GM12878 (cell line): Measurements from ENCODE around the gene CLMP. TPM values are rescaled to one million over a fixed set of nuclear protein-coding genes. Genes with fewer than 3 reads are reported as not detected.

Source experiments
- ATAC-seq: fragments of 200-7000 bp; cut with Tn5 transposase; 3 replicates; pipeline ENCODE4 v1.9.1; 2020; ENCODE audit warnings: mild to moderate bottlenecking, moderate library complexity
- BruUV-seq: library from RNA; stranded (reverse); fragments of 400-500 nt; replicated peaks from 2 replicates; lab custom pipeline; 2021; lab: Mats Ljungman, UMichigan
- CTCF ChIA-PET: fragments of 300-600 bp; sonication (Branson Sonifier 250); formaldehyde crosslinking; extraction: SDS; loops from one replicate; lab custom pipeline; 2021; ENCODE audit warnings: inconsistent platforms; lab: Yijun Ruan, JAX
- POLR2A ChIA-PET: fragments of 350-600 bp; formaldehyde crosslinking; extraction: SDS; loops from one replicate; lab custom pipeline; 2021; ENCODE audit warnings: inconsistent platforms; lab: Charles Lee
- RAD21 ChIA-PET: fragments of 300-600 bp; sonication (Branson Sonifier 250); formaldehyde crosslinking; loops from one replicate; lab custom pipeline; 2023; ENCODE audit warnings: antibody characterized with exemption; ENCODE audit not compliant: unreplicated experiment; lab: Charles Lee
- SMC1A ChIA-PET: fragments of 300-600 bp; sonication (Branson Sonifier 250); formaldehyde crosslinking; loops from one replicate; lab custom pipeline; 2023; ENCODE audit not compliant: unreplicated experiment, uncharacterized antibody; lab: Charles Lee
- DNase-seq: peaks from one replicate; pipeline ENCODE4 v3.0.0-alpha.2; 2011; ENCODE audit warnings: low read depth, low spot score
- FAIRE-seq: peaks from 3 replicates; lab custom pipeline; 2011; peaks lifted over from hg19 to GRCh38; lab: Jason Lieb, UNC
- H2AFZ ChIP-seq: 2 replicates; pipeline ENCODE4 v1.6.0; 2011; ENCODE audit warnings: low read depth, low read length, control low read depth; ENCODE audit not compliant: control insufficient read depth
- H3K27ac ChIP-seq: 2 replicates; pipeline ENCODE4 v1.5.1; 2011; ENCODE audit warnings: control low read depth; ENCODE audit not compliant: control insufficient read depth, insufficient read depth
- H3K27me3 ChIP-seq, 2 experiments: replicated peaks in 1 of 2; 2 replicates each; pipeline versions ENCODE4 v1.6.0 to v1.6.1; 2011; ENCODE audit warnings: low read length in 1 of 2; ENCODE audit not compliant: control insufficient read depth in 2 of 2, insufficient read depth in 2 of 2
- H3K36me3 ChIP-seq, 2 experiments: 2 replicates each; pipeline ENCODE4 v1.5.1; 2011; ENCODE audit warnings: low read length in 1 of 2; ENCODE audit not compliant: control insufficient read depth in 2 of 2, insufficient read depth in 2 of 2
- H3K4me1 ChIP-seq: 2 replicates; pipeline ENCODE4 v1.6.1; 2011; ENCODE audit warnings: mild to moderate bottlenecking, low read length, moderate library complexity, mixed read lengths; ENCODE audit not compliant: control insufficient read depth, insufficient read depth
- H3K4me2 ChIP-seq: 2 replicates; pipeline ENCODE4 v1.6.0; 2011; ENCODE audit warnings: control low read depth; ENCODE audit not compliant: control insufficient read depth, insufficient read depth
- H3K4me3 ChIP-seq: fragments of 200-600 bp; sonication (generic); 2 replicates; pipeline ENCODE4 v1.5.1; 2016
- H3K79me2 ChIP-seq: 2 replicates; pipeline ENCODE4 v1.6.0; 2011; ENCODE audit warnings: low read length; ENCODE audit not compliant: control insufficient read depth, insufficient read depth
- H3K9ac ChIP-seq: 2 replicates; pipeline ENCODE4 v1.8.0; 2011; ENCODE audit warnings: low read length, control low read depth, mixed read lengths; ENCODE audit not compliant: control insufficient read depth, insufficient read depth
- H3K9me3 ChIP-seq: replicated peaks from 3 replicates; pipeline ENCODE4 v1.5.1; 2011; ENCODE audit warnings: mild to moderate bottlenecking, low read length; ENCODE audit not compliant: control insufficient read depth, insufficient read depth
- H4K20me1 ChIP-seq: 2 replicates; pipeline ENCODE4 v1.6.0; 2011; ENCODE audit not compliant: control insufficient read depth, insufficient read depth
- BHLHE40 ChIP-seq, 2 experiments: fragments of 450-650 bp in 1 of 2; IDR thresholded peaks; 2 replicates each; pipeline ENCODE4 v1.6.1; 2011 to 2017; ENCODE audit warnings: low read depth in 2 of 2, borderline replicate concordance in 1 of 2, improper control_type of control experiment in 1 of 2, low read length in 1 of 2, mild to moderate bottlenecking in 1 of 2
- ESRRA ChIP-seq: IDR thresholded peaks from 2 replicates; pipeline ENCODE4 v1.6.1; 2012; ENCODE audit warnings: mild to moderate bottlenecking, low read length, improper control_type of control experiment
- LARP7 ChIP-seq: fragments of 450-650 bp; IDR thresholded peaks from 2 replicates; pipeline ENCODE4 v1.6.1; 2017; ENCODE audit warnings: mild to moderate bottlenecking
- MTA3 ChIP-seq: IDR thresholded peaks from 2 replicates; pipeline ENCODE4 v1.6.1; 2012; ENCODE audit warnings: low read length, inconsistent platforms, borderline replicate concordance
- NRF1 ChIP-seq: conservative IDR thresholded peaks from 2 replicates; pipeline ENCODE4 v1.6.1; 2011; ENCODE audit warnings: mild to moderate bottlenecking, low read depth, low read length, improper control_type of control experiment
- PAX5 ChIP-seq: IDR thresholded peaks from 2 replicates; pipeline ENCODE4 v1.6.1; 2011; ENCODE audit warnings: low read depth, low read length, borderline replicate concordance
- POLR2AphosphoS5 ChIP-seq: IDR thresholded peaks from 2 replicates; pipeline ENCODE4 v1.6.1; 2011; ENCODE audit warnings: mild to moderate bottlenecking, low read length, inconsistent platforms
- RAD21 ChIP-seq: IDR thresholded peaks from 2 replicates; pipeline ENCODE4 v1.6.1; 2011; ENCODE audit warnings: mild to moderate bottlenecking, low read depth, low read length, moderate library complexity; ENCODE audit not compliant: insufficient read depth
- RB1 ChIP-seq: fragments of 450-650 bp; formaldehyde crosslinking; IDR thresholded peaks from 2 replicates; pipeline ENCODE4 v1.6.1; 2017; ENCODE audit warnings: mild to moderate bottlenecking, borderline replicate concordance
- RBBP5 ChIP-seq: fragments of 200-600 bp; sonication (generic); conservative IDR thresholded peaks from 2 replicates; pipeline ENCODE4 v1.6.1; 2016
- SMAD1 ChIP-seq: fragments of 450-650 bp; IDR thresholded peaks from 2 replicates; pipeline ENCODE4 v1.6.1; 2018; ENCODE audit warnings: mild to moderate bottlenecking, low read depth; ENCODE audit not compliant: partially characterized antibody
- SMAD5 ChIP-seq: IDR thresholded peaks from 2 replicates; pipeline ENCODE4 v1.6.1; 2016; ENCODE audit warnings: antibody characterized with exemption, low read depth
- STAT3 ChIP-seq: IDR thresholded peaks from 2 replicates; pipeline ENCODE4 v1.6.1; 2011; ENCODE audit warnings: low read depth, low read length, improper control_type of control experiment
- ZBED1 ChIP-seq: IDR thresholded peaks from 2 replicates; pipeline ENCODE4 v1.6.1; 2016; ENCODE audit warnings: borderline replicate concordance
- ZNF217 ChIP-seq: fragments of 450-650 bp; IDR thresholded peaks from 2 replicates; pipeline ENCODE4 v1.6.1; 2017; ENCODE audit warnings: antibody characterized with exemption, mild to moderate bottlenecking
- WGBS: methylation state at CpG from one replicate; pipeline ENCODE4 v1.1.6; 2016; ENCODE audit warnings: low lambda C conversion rate; ENCODE audit not compliant: insufficient replicate concordance, insufficient coverage; ENCODE audit errors: missing lambda C conversion rate; 5-methylcytosine and 5-hydroxymethylcytosine counted together
- in situ Hi-C: fragments of 300-500 bp; cut with MboI; formaldehyde crosslinking; loops from 9 replicates; pipeline ENCODE4 v1.14.3; 2018; ENCODE audit warnings: mixed read lengths
- intact Hi-C: fragments of 100-400 bp; cut with micrococcal nuclease; formaldehyde crosslinking; loops from one replicate; pipeline ENCODE4 v1.14.2; 2022; ENCODE audit not compliant: unreplicated experiment
- polyA plus RNA-seq, 11 experiments: library from polyadenylated mRNA; depleted of rRNA in 4 of 11; unstranded in 6 of 11; stranded (reverse) in 5 of 11; fragments of >200 nt; fragmentation: Nextera tagmentation in 4 of 11; fragmentation: Illumina TruSeq in 1 of 11; extraction: Ambion mirVana in 4 of 11; extraction: Trizol in 1 of 11; gene quantifications; 1 replicate in 1 of 11; 2 replicates in 10 of 11; pipeline versions ENCODE4 v1.2.1 to v1.2.3, GENCODE V29; 2011 to 2016; ENCODE audit warnings: inconsistent platforms in 2 of 11, missing spikeins in 2 of 11, low read depth in 1 of 11
- total RNA-seq, 4 experiments: library from RNA; depleted of rRNA in 3 of 4; stranded (reverse); fragments of >200 nt in 3 of 4; fragmentation: Illumina TruSeq in 1 of 4; extraction: Trizol in 1 of 4; gene quantifications; 2 replicates each; pipeline versions ENCODE4 v1.2.1 to v1.2.3, GENCODE V29; 2013 to 2021
- TF ChIP-seq, protein P1 (sequence below): fragments of 450-650 bp; IDR thresholded peaks from 2 replicates; pipeline ENCODE4 v1.6.1; 2017; ENCODE audit warnings: mild to moderate bottlenecking, moderate library complexity
- TF ChIP-seq, protein P2 (sequence below): IDR thresholded peaks from 2 replicates; pipeline ENCODE4 v1.6.1; 2011; ENCODE audit warnings: mild to moderate bottlenecking, low read depth, low read length, moderate library complexity; ENCODE audit not compliant: insufficient replicate concordance
- TF ChIP-seq, protein P3 (sequence below): IDR thresholded peaks from 2 replicates; pipeline ENCODE4 v1.6.1; 2011; ENCODE audit warnings: borderline replicate concordance, low read depth, mild to moderate bottlenecking, moderate library complexity, low read length; ENCODE audit not compliant: insufficient read depth, poor library complexity, severe bottlenecking

CLMP gene
- total and polyA plus RNA-seq, 10 of the 15 experiments (the other 5 are each of a cell fraction or from before 2014, with no cell fraction given), result 0.01 to 0.71 (median 0.20) TPM; not detected in 4

DNA sequence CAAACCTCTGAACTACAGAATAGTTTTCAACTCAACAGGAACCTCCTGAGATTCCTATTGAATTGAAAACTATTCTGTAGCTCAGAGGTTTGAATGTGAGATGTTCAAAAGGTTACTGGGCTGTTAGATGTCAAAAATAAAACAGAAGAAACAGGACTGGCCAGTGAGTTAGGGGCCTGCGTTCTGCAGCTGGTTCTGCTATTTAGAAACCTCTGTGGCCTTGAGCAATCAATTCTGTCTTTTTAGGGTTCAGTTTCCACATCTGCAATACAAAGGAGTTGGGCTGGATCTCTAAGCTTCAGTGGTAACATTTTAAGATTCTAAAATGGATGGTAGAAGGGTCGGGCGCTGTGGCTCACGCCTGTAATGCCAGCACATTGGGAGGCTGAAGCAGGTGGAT lies 55.8 kb downstream of the CLMP start:
- intact Hi-C loops (no loop called here), in situ Hi-C loops (no loop called here)
- SMC1A ChIA-PET, result interaction anchor here (0.8 kb wide), 2 partner anchors 10 to 36 kb away, joined by 3 read pairs; no protein-coding TSS in a partner anchor
- POLR2A ChIA-PET, result no interaction called here
- Histone ChIP-seq H2AFZ (no peak overlapping the region), H3K4me3 (no peak overlapping the region), H3K27ac (no peak overlapping the region), H3K4me2 (no peak overlapping the region), H3K4me1 (no peaks in the 10 kb centered on the region; the same call in 1 of the 2 replicates), H3K36me3 (no peaks in the 10 kb centered on the region), H3K79me2 (no peaks in the 10 kb centered on the region), H3K9ac (no peak overlapping the region), H3K27me3 (peaks cover 0 to 1% of the 10 kb centered on the region in 2 experiments; a peak in 1 of 4 replicates), H4K20me1 (no peaks in the 10 kb centered on the region), H3K9me3 (no peaks in the 10 kb centered on the region)
- WGBS, result 64% methylated on average over 4 of the region's 4 CpGs
- DNase-seq (no peak), ATAC-seq (no peak), FAIRE-seq (no peak)
- BruUV-seq, result no TSS peak
- CTCF ChIA-PET, result interaction anchor here (1.0 kb wide), 1 partner anchor 108 kb away, joined by 4 read pairs; no protein-coding TSS in a partner anchor
- RAD21 ChIA-PET, result no interaction called here
- TF ChIP-seq SMAD1, result no peak
- no peak for TF ChIP-seq NRF1
- TF ChIP-seq, protein P1, sequence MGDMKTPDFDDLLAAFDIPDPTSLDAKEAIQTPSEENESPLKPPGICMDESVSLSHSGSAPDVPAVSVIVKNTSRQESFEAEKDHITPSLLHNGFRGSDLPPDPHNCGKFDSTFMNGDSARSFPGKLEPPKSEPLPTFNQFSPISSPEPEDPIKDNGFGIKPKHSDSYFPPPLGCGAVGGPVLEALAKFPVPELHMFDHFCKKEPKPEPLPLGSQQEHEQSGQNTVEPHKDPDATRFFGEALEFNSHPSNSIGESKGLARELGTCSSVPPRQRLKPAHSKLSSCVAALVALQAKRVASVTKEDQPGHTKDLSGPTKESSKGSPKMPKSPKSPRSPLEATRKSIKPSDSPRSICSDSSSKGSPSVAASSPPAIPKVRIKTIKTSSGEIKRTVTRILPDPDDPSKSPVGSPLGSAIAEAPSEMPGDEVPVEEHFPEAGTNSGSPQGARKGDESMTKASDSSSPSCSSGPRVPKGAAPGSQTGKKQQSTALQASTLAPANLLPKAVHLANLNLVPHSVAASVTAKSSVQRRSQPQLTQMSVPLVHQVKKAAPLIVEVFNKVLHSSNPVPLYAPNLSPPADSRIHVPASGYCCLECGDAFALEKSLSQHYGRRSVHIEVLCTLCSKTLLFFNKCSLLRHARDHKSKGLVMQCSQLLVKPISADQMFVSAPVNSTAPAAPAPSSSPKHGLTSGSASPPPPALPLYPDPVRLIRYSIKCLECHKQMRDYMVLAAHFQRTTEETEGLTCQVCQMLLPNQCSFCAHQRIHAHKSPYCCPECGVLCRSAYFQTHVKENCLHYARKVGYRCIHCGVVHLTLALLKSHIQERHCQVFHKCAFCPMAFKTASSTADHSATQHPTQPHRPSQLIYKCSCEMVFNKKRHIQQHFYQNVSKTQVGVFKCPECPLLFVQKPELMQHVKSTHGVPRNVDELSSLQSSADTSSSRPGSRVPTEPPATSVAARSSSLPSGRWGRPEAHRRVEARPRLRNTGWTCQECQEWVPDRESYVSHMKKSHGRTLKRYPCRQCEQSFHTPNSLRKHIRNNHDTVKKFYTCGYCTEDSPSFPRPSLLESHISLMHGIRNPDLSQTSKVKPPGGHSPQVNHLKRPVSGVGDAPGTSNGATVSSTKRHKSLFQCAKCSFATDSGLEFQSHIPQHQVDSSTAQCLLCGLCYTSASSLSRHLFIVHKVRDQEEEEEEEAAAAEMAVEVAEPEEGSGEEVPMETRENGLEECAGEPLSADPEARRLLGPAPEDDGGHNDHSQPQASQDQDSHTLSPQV, result no peak
- no peak for TF ChIP-seq RAD21
- TF ChIP-seq, protein P2, sequence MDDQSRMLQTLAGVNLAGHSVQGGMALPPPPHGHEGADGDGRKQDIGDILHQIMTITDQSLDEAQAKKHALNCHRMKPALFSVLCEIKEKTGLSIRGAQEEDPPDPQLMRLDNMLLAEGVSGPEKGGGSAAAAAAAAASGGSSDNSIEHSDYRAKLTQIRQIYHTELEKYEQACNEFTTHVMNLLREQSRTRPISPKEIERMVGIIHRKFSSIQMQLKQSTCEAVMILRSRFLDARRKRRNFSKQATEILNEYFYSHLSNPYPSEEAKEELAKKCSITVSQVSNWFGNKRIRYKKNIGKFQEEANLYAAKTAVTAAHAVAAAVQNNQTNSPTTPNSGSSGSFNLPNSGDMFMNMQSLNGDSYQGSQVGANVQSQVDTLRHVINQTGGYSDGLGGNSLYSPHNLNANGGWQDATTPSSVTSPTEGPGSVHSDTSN, result no peak
- no peak for TF ChIP-seq BHLHE40 (IDR thresholded peaks at IDR 0.05; ENCODE audit: borderline replicate concordance in 1 of 2, low read depth in 2 of 2, low read length in 1 of 2)
- TF ChIP-seq LARP7, result no peak
- no peak for TF ChIP-seq RB1
- TF ChIP-seq PAX5, result no peak
- no peak for TF ChIP-seq ESRRA
- TF ChIP-seq RBBP5, result no peak
- TF ChIP-seq ZNF217, result no peak
- TF ChIP-seq MTA3, result no peak
- no peak for TF ChIP-seq SMAD5
- TF ChIP-seq ZBED1, result no peak
- TF ChIP-seq, protein P3, sequence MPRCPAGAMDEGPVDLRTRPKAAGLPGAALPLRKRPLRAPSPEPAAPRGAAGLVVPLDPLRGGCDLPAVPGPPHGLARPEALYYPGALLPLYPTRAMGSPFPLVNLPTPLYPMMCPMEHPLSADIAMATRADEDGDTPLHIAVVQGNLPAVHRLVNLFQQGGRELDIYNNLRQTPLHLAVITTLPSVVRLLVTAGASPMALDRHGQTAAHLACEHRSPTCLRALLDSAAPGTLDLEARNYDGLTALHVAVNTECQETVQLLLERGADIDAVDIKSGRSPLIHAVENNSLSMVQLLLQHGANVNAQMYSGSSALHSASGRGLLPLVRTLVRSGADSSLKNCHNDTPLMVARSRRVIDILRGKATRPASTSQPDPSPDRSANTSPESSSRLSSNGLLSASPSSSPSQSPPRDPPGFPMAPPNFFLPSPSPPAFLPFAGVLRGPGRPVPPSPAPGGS, result no peak
- no peak for TF ChIP-seq POLR2AphosphoS5
- no peak for TF ChIP-seq STAT3
